Prostate gland (tissue), 2 donors: ENCODE data around the gene STX16.

Source experiments
- POLR2A ChIP-seq: fragments of 450-650 bp; IDR thresholded peaks from one replicate; pipeline ENCODE4 v1.6.1; 2016; ENCODE audit warnings: antibody characterized with exemption, mild to moderate bottlenecking
- POLR2AphosphoS5 ChIP-seq: sonication (generic); formaldehyde crosslinking; IDR thresholded peaks from one replicate; pipeline ENCODE4 v1.6.1; 2017; ENCODE audit warnings: antibody characterized with exemption
- TF ChIP-seq, protein P1 (sequence below), 4 experiments: fragments of 200-600 bp in 2 of 4; fragments of 450-650 bp in 2 of 4; sonication (generic) in 2 of 4; IDR thresholded peaks; 1 replicate in 3 of 4; 2 replicates in 1 of 4; pipeline ENCODE4 v1.5.1; 2016 to 2019; ENCODE audit warnings: antibody characterized with exemption in 4 of 4, mild to moderate bottlenecking in 2 of 4, moderate library complexity in 2 of 4

DNA sequence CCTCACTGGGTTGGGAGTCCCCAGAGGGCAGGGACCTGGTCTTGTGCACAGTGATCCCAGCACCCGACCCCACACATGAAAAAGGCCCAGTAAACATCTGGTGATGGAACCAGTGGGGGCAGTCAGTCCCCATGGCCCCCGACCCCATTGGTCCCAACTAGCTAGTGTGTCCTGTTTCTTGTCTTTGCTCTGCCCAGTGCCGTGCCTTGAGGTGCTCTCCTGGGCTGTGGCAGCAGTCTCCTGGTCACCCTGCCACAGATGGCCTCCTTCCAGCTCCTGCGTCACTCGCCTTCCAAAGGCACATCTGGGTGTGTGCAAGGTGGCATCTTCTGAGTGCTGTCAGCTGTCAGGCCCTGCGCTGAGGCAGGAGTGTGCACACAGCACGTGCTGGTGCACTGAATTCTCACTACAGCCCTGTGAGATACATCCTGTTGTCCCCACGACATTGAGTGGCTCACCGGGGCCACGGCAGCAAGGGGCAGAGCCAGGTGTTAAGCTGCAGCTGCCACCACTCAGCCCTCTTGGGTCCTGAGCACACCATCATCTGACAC is 45.4 kb downstream of the STX16 start:
- TF ChIP-seq, protein P1, sequence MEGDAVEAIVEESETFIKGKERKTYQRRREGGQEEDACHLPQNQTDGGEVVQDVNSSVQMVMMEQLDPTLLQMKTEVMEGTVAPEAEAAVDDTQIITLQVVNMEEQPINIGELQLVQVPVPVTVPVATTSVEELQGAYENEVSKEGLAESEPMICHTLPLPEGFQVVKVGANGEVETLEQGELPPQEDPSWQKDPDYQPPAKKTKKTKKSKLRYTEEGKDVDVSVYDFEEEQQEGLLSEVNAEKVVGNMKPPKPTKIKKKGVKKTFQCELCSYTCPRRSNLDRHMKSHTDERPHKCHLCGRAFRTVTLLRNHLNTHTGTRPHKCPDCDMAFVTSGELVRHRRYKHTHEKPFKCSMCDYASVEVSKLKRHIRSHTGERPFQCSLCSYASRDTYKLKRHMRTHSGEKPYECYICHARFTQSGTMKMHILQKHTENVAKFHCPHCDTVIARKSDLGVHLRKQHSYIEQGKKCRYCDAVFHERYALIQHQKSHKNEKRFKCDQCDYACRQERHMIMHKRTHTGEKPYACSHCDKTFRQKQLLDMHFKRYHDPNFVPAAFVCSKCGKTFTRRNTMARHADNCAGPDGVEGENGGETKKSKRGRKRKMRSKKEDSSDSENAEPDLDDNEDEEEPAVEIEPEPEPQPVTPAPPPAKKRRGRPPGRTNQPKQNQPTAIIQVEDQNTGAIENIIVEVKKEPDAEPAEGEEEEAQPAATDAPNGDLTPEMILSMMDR (IDR thresholded peaks at IDR 0.05) = no peak
- no peak for TF ChIP-seq POLR2A
- TF ChIP-seq POLR2AphosphoS5 = no peak
